Effector memory CD8-positive, alpha-beta T cell (primary cell): ENCODE results near the gene ADAMTS14.

Experiments
- ATAC-seq: fragments of 150-1000 bp; cut with Tn5 transposase; replicated peaks from 2 replicates; pipeline ENCODE4 v1.10.0; 2021; ENCODE audit warnings: mild to moderate bottlenecking, moderate library complexity
- DNase-seq, 3 experiments: peaks; one replicate each; pipeline ENCODE4 v3.0.0; 2021
- H3K27ac Mint-ChIP-seq, 2 donors: one replicate each; pipeline ENCODE4 v1.8.0; 2022; ENCODE audit warnings: mild to moderate bottlenecking in 2 of 2, mixed read lengths in 2 of 2, moderate library complexity in 2 of 2
- H3K27me3 Mint-ChIP-seq, 2 donors: one replicate each; pipeline ENCODE4 v1.8.0; 2022; ENCODE audit warnings: mixed read lengths in 2 of 2
- H3K36me3 Mint-ChIP-seq: one replicate; pipeline ENCODE4 v1.8.0; 2022; ENCODE audit warnings: mild to moderate bottlenecking, moderate library complexity, mixed read lengths; ENCODE audit not compliant: insufficient read depth
- H3K4me1 Mint-ChIP-seq, 2 donors: one replicate each; pipeline ENCODE4 v1.8.0; 2022; ENCODE audit warnings: low read depth in 2 of 2, mixed read lengths in 2 of 2
- H3K4me3 Mint-ChIP-seq, 2 donors: one replicate each; pipeline ENCODE4 v1.8.0; 2022; ENCODE audit warnings: mild to moderate bottlenecking in 2 of 2, mixed read lengths in 2 of 2, moderate library complexity in 2 of 2
- H3K9me3 Mint-ChIP-seq, 2 donors: one replicate each; pipeline ENCODE4 v1.8.0; 2022; ENCODE audit warnings: mixed read lengths in 2 of 2

The ADAMTS14 gene

GRCh38 chr10:70699659-70700174 is 27.4 kb downstream of the ADAMTS14 start:
- DNase-seq (no peak), ATAC-seq (no peak)
- no peak overlapping the region for H3K4me3 Mint-ChIP-seq
- H3K27ac Mint-ChIP-seq = peak overlapping the region in 1 of 2 donors; percentile 2
- H3K9me3 Mint-ChIP-seq = no peaks in the 10 kb centered on the region
- no peaks in the 10 kb centered on the region for H3K4me1 Mint-ChIP-seq
- H3K36me3 Mint-ChIP-seq = no peaks in the 10 kb centered on the region
- no peaks in the 10 kb centered on the region for H3K27me3 Mint-ChIP-seq

GRCh38 chr10:70702190-70702763 is 30.0 kb downstream of the ADAMTS14 start:
- Mint-ChIP-seq H3K4me1 (no peaks in the 10 kb centered on the region), H3K27ac (no peak overlapping the region), H3K9me3 (no peaks in the 10 kb centered on the region), H3K27me3 (no peaks in the 10 kb centered on the region), H3K36me3 (no peaks in the 10 kb centered on the region), H3K4me3 (no peak overlapping the region)
- ATAC-seq (no peak), DNase-seq (no peak)

- ATAC-seq = no peak
- H3K9me3 Mint-ChIP-seq = no peaks in the 10 kb centered on the region
- no peaks in the 10 kb centered on the region for H3K4me1 Mint-ChIP-seq
- DNase-seq = no peak
- H3K27ac Mint-ChIP-seq = no peak overlapping the region
- no peaks in the 10 kb centered on the region for H3K27me3 Mint-ChIP-seq
- H3K4me3 Mint-ChIP-seq = no peak overlapping the region
- peaks cover 4% of the 10 kb centered on the region for H3K36me3 Mint-ChIP-seq
Measured at GRCh38 chr10:70704211-70704610, 31.9 kb downstream of the ADAMTS14 start.

GRCh38 chr10:70705121-70705861 is 33.0 kb downstream of the ADAMTS14 start:
- no peak overlapping the region for H3K4me3 Mint-ChIP-seq
- ATAC-seq (no peak), DNase-seq (no peak)
- no peaks in the 10 kb centered on the region for H3K9me3 Mint-ChIP-seq
- peaks cover 4% of the 10 kb centered on the region for H3K36me3 Mint-ChIP-seq
- no peaks in the 10 kb centered on the region for H3K27me3 Mint-ChIP-seq
- H3K4me1 Mint-ChIP-seq = no peaks in the 10 kb centered on the region
- H3K27ac Mint-ChIP-seq = no peak overlapping the region

- H3K4me1 Mint-ChIP-seq = peaks cover 0 to 9% of the 10 kb centered on the region in 2 donors
- H3K27ac Mint-ChIP-seq = peak overlapping the region; percentile 5 to 47
- no peak overlapping the region for H3K4me3 Mint-ChIP-seq
- DNase-seq (no peak), ATAC-seq (no peak)
- H3K27me3 Mint-ChIP-seq = no peaks in the 10 kb centered on the region
- H3K36me3 Mint-ChIP-seq = peaks cover 4% of the 10 kb centered on the region
- no peaks in the 10 kb centered on the region for H3K9me3 Mint-ChIP-seq
Measured at GRCh38 chr10:70711177-70711576, 38.9 kb downstream of the ADAMTS14 start.

- DNase-seq (no peak), ATAC-seq (no peak)
- H3K36me3 Mint-ChIP-seq = peaks cover 4% of the 10 kb centered on the region
- no peak overlapping the region for H3K4me3 Mint-ChIP-seq
- H3K4me1 Mint-ChIP-seq = peaks cover 0 to 10% of the 10 kb centered on the region in 2 donors
- H3K27ac Mint-ChIP-seq = peak overlapping the region; percentile 5 to 47
- H3K9me3 Mint-ChIP-seq = no peaks in the 10 kb centered on the region
- H3K27me3 Mint-ChIP-seq = no peaks in the 10 kb centered on the region
Measured at GRCh38 chr10:70711911-70712310, 39.6 kb downstream of the ADAMTS14 start.

GRCh38 chr10:70714245-70714644 is 41.9 kb downstream of the ADAMTS14 start:
- no peak overlapping the region for H3K4me3 Mint-ChIP-seq
- H3K4me1 Mint-ChIP-seq = peaks cover 0 to 10% of the 10 kb centered on the region in 2 donors
- ATAC-seq (no peak), DNase-seq (no peak)
- H3K9me3 Mint-ChIP-seq = no peaks in the 10 kb centered on the region
- H3K27me3 Mint-ChIP-seq = no peaks in the 10 kb centered on the region
- H3K36me3 Mint-ChIP-seq = no peaks in the 10 kb centered on the region
- no peak overlapping the region for H3K27ac Mint-ChIP-seq

- Mint-ChIP-seq H3K27ac (no peak overlapping the region), H3K4me1 (peaks cover 0 to 10% of the 10 kb centered on the region in 2 donors), H3K4me3 (no peak overlapping the region), H3K36me3 (no peaks in the 10 kb centered on the region), H3K9me3 (no peaks in the 10 kb centered on the region), H3K27me3 (no peaks in the 10 kb centered on the region)
- DNase-seq (no peak), ATAC-seq (no peak)
Measured at GRCh38 chr10:70714951-70715350, 42.6 kb downstream of the ADAMTS14 start.

GRCh38 chr10:70715853-70716795 is 43.8 kb downstream of the ADAMTS14 start:
- H3K4me1 Mint-ChIP-seq = peaks cover 0 to 10% of the 10 kb centered on the region in 2 donors
- DNase-seq (no peak), ATAC-seq (no peak)
- no peaks in the 10 kb centered on the region for H3K27me3 Mint-ChIP-seq
- H3K27ac Mint-ChIP-seq = peak overlapping the region in 1 of 2 donors; percentile 45
- H3K4me3 Mint-ChIP-seq = no peak overlapping the region
- H3K36me3 Mint-ChIP-seq = no peaks in the 10 kb centered on the region
- no peaks in the 10 kb centered on the region for H3K9me3 Mint-ChIP-seq

GRCh38 chr10:70722820-70723424 is 50.6 kb downstream of the ADAMTS14 start:
- Mint-ChIP-seq H3K4me1 (peaks cover 0 to 1% of the 10 kb centered on the region in 2 donors), H3K27me3 (peaks cover 0 to 10% of the 10 kb centered on the region in 2 donors), H3K4me3 (no peak overlapping the region), H3K9me3 (no peaks in the 10 kb centered on the region), H3K27ac (peak overlapping the region in 1 of 2 donors; percentile 5), H3K36me3 (no peaks in the 10 kb centered on the region)
- DNase-seq = no peak
- ATAC-seq = no peak

- Mint-ChIP-seq H3K27ac (no peak overlapping the region), H3K27me3 (peaks cover 0 to 10% of the 10 kb centered on the region in 2 donors), H3K4me1 (peaks cover 0 to 1% of the 10 kb centered on the region in 2 donors), H3K36me3 (no peaks in the 10 kb centered on the region), H3K4me3 (no peak overlapping the region), H3K9me3 (no peaks in the 10 kb centered on the region)
- no peak for ATAC-seq
- no peak for DNase-seq
Measured at GRCh38 chr10:70723771-70724170, 51.5 kb downstream of the ADAMTS14 start.

GRCh38 chr10:70726909-70727495 is 54.7 kb downstream of the ADAMTS14 start:
- Mint-ChIP-seq H3K27me3 (peaks cover 0 to 10% of the 10 kb centered on the region in 2 donors), H3K9me3 (no peaks in the 10 kb centered on the region), H3K4me3 (no peak overlapping the region), H3K4me1 (peaks cover 0 to 3% of the 10 kb centered on the region in 2 donors), H3K36me3 (no peaks in the 10 kb centered on the region), H3K27ac (no peak overlapping the region)
- ATAC-seq (no peak), DNase-seq (no peak)

GRCh38 chr10:70728328-70728727 is 56.0 kb downstream of the ADAMTS14 start:
- H3K27ac Mint-ChIP-seq = no peak overlapping the region
- no peak for DNase-seq
- ATAC-seq = no peak
- H3K9me3 Mint-ChIP-seq = no peaks in the 10 kb centered on the region
- no peaks in the 10 kb centered on the region for H3K36me3 Mint-ChIP-seq
- peaks cover 0 to 10% of the 10 kb centered on the region in 2 donors for H3K27me3 Mint-ChIP-seq
- no peak overlapping the region for H3K4me3 Mint-ChIP-seq
- H3K4me1 Mint-ChIP-seq = peaks cover 0 to 7% of the 10 kb centered on the region in 2 donors
